Measurements from ENCODE around the gene SLC36A4. TPM values are rescaled to one million over a fixed set of nuclear protein-coding genes. Genes with fewer than 3 reads are reported as not detected.

Gene SLC36A4
- total RNA-seq, 6 experiments from 2014 or later = 10.6 to 18.5 (median 13.7) TPM

GRCh38 chr11:93160808-93161207 is 37.0 kb downstream of the SLC36A4 start:
- H3K9me3 Mint-ChIP-seq = no peaks in the 10 kb centered on the region
- peak; percentile 28; the same call in 1 of the 2 replicates for TF ChIP-seq CTCF (IDR thresholded peaks at IDR 0.05)
- peaks cover 28% of the 10 kb centered on the region for H3K36me3 Mint-ChIP-seq (ENCODE audit: low read depth)
- no peaks in the 10 kb centered on the region for H3K4me1 Mint-ChIP-seq (ENCODE audit: low read depth)
- no peak overlapping the region for H3K27ac Mint-ChIP-seq
- no peaks in the 10 kb centered on the region for H3K27me3 Mint-ChIP-seq (ENCODE audit: insufficient read depth)
- H3K4me3 Mint-ChIP-seq = no peak overlapping the region
- DNase-seq = no peak

GRCh38 chr11:93160156-93160555 is 37.6 kb downstream of the SLC36A4 start:
- Mint-ChIP-seq H3K4me1 (ENCODE audit: low read depth) (no peaks in the 10 kb centered on the region), H3K4me3 (no peak overlapping the region), H3K27ac (no peak overlapping the region), H3K36me3 (ENCODE audit: low read depth) (peaks cover 31% of the 10 kb centered on the region), H3K9me3 (no peaks in the 10 kb centered on the region), H3K27me3 (ENCODE audit: insufficient read depth) (no peaks in the 10 kb centered on the region)
- no peak for TF ChIP-seq CTCF (IDR thresholded peaks at IDR 0.05)
- no peak for DNase-seq

DNA sequence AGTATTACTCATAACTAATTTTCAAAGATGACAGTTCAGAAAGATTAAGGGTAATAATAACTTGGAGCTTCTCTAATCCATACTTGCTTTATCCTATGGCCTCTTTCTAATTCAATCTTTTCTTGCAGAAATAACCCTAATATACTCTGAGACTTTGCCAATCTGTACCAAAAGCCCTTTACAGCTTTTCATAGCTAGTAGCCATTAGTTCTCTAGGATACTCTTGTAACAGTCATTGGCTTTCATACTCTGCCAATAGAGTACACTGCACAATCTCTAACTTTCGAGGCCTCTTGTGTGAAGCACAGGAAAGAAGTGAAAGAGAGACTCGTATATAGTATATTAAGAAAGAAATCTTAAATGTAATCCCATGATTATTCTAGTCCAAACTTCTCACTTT is 38.1 kb downstream of the SLC36A4 start:
- DNase-seq = no peak
- Mint-ChIP-seq H3K27me3 (ENCODE audit: insufficient read depth) (no peaks in the 10 kb centered on the region), H3K4me3 (no peak overlapping the region), H3K9me3 (no peaks in the 10 kb centered on the region), H3K27ac (no peak overlapping the region), H3K36me3 (ENCODE audit: low read depth) (peaks cover 29% of the 10 kb centered on the region), H3K4me1 (ENCODE audit: low read depth) (no peaks in the 10 kb centered on the region)
- TF ChIP-seq CTCF (IDR thresholded peaks at IDR 0.05) = no peak

GRCh38 chr11:93155738-93156137 is 42.1 kb downstream of the SLC36A4 start:
- H3K36me3 Mint-ChIP-seq (ENCODE audit: low read depth) = peaks cover 15% of the 10 kb centered on the region
- no peak for DNase-seq
- H3K27me3 Mint-ChIP-seq (ENCODE audit: insufficient read depth) = no peaks in the 10 kb centered on the region
- H3K27ac Mint-ChIP-seq = no peak overlapping the region
- no peaks in the 10 kb centered on the region for H3K4me1 Mint-ChIP-seq (ENCODE audit: low read depth)
- TF ChIP-seq CTCF (IDR thresholded peaks at IDR 0.05) = no peak
- H3K9me3 Mint-ChIP-seq = no peaks in the 10 kb centered on the region
- H3K4me3 Mint-ChIP-seq = no peak overlapping the region

DNA sequence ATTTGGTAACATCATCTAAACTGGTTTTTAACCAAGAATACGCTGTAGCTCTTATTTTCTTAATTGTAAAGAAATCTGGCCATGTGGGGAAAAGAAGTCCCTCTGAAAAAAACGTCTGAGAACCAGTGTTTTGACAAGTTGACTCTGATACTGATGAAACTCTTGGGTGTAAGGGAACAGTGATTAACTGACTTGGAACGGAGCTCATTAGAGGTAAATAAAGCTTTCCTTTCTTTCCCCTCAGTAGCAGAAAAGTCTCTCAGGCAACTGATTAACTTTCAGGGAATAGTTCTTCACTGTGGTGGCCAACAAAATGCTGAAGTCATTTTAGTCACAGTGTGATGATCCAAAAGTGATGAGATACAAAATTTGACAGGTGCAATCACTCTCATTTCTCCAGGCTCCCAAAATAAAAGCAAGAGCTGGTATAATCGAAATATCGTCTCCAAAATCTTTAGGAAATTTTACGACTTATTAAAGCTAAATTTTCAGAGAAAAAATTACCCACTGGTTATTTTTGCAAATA is 52.3 kb downstream of the SLC36A4 start:
- no peak overlapping the region for H3K27ac Mint-ChIP-seq
- H3K27me3 Mint-ChIP-seq (ENCODE audit: insufficient read depth) = no peaks in the 10 kb centered on the region
- DNase-seq = no peak
- no peak for TF ChIP-seq CTCF (IDR thresholded peaks at IDR 0.05)
- peaks cover 12% of the 10 kb centered on the region for H3K4me1 Mint-ChIP-seq (ENCODE audit: low read depth)
- H3K36me3 Mint-ChIP-seq (ENCODE audit: low read depth) = no peaks in the 10 kb centered on the region
- no peak overlapping the region for H3K4me3 Mint-ChIP-seq
- no peaks in the 10 kb centered on the region for H3K9me3 Mint-ChIP-seq

GRCh38 chr11:93143800-93144199 is 54.0 kb downstream of the SLC36A4 start:
- H3K4me3 Mint-ChIP-seq = no peak overlapping the region
- H3K4me1 Mint-ChIP-seq (ENCODE audit: low read depth) = peaks cover 12% of the 10 kb centered on the region
- no peak for TF ChIP-seq CTCF (IDR thresholded peaks at IDR 0.05)
- H3K27me3 Mint-ChIP-seq (ENCODE audit: insufficient read depth) = no peaks in the 10 kb centered on the region
- H3K9me3 Mint-ChIP-seq = no peaks in the 10 kb centered on the region
- H3K27ac Mint-ChIP-seq = no peak overlapping the region
- H3K36me3 Mint-ChIP-seq (ENCODE audit: low read depth) = no peaks in the 10 kb centered on the region
- no peak for DNase-seq

All from HFFc6 (cell line).